HG03175 (cell line): ENCODE results near the gene CFAP300.

Experiments used
- ATAC-seq: cut with Tn5 transposase; IDR thresholded peaks from one replicate; pipeline ENCODE4 v1.9.1; 2021; ENCODE audit warnings: mild to moderate bottlenecking, moderate library complexity; ENCODE audit not compliant: unreplicated experiment

CFAP300 gene

GRCh38 chr11:102047305-102047924 is at the start of gene CFAP300:
Gene CFAP300, plus strand, starts transcription at chr11:102047437. Its CDS starts 34 bp downstream, at chr11:102047471.
- ATAC-seq = peak; percentile 57

GRCh38 chr11:102001657-102002338 is 45.4 kb upstream of the CFAP300 start:
- no peak for ATAC-seq

GRCh38 chr11:102004220-102004619 is 43.0 kb upstream of the CFAP300 start:
- no peak for ATAC-seq

GRCh38 chr11:102005306-102005705 is 41.9 kb upstream of the CFAP300 start:
- ATAC-seq = no peak

- ATAC-seq = no peak
Observed at GRCh38 chr11:102006835-102007566, 40.2 kb upstream of the CFAP300 start.

GRCh38 chr11:102007567-102008437 is 39.4 kb upstream of the CFAP300 start:
- ATAC-seq = peak; percentile 74

GRCh38 chr11:102010776-102011494 is 36.3 kb upstream of the CFAP300 start:
- no peak for ATAC-seq

GRCh38 chr11:102012946-102013345 is 34.3 kb upstream of the CFAP300 start:
- no peak for ATAC-seq

- ATAC-seq = no peak
Observed at GRCh38 chr11:102014756-102015155, 32.5 kb upstream of the CFAP300 start.

- ATAC-seq = no peak
Observed at GRCh38 chr11:102017026-102017425, 30.2 kb upstream of the CFAP300 start.

- ATAC-seq = no peak
Observed at GRCh38 chr11:102026217-102026616, 21.0 kb upstream of the CFAP300 start.

GRCh38 chr11:102026959-102027358 is 20.3 kb upstream of the CFAP300 start:
- ATAC-seq = no peak

GRCh38 chr11:102036757-102037156 is 10.5 kb upstream of the CFAP300 start:
- ATAC-seq = no peak

GRCh38 chr11:102046841-102047240 is 396 bp upstream of the CFAP300 start:
- ATAC-seq = no peak

GRCh38 chr11:102050927-102051575 is 3.8 kb downstream of the CFAP300 start:
- ATAC-seq = no peak

GRCh38 chr11:102061276-102061675 is 14.0 kb downstream of the CFAP300 start:
- no peak for ATAC-seq

- ATAC-seq = no peak
Observed at GRCh38 chr11:102062106-102062505, 14.9 kb downstream of the CFAP300 start.

GRCh38 chr11:102064316-102064715 is 17.1 kb downstream of the CFAP300 start:
- ATAC-seq = no peak

- ATAC-seq = no peak
Observed at GRCh38 chr11:102070766-102071165, 23.5 kb downstream of the CFAP300 start.
